PC-9 (cell line): Measurements from ENCODE around the gene ATP10D. TPM values are rescaled to one million over a fixed set of nuclear protein-coding genes. Genes with fewer than 3 reads are reported as not detected.

Experiments
- BruUV-seq: library from RNA; stranded (reverse); fragments of 400-500 nt; replicated peaks from 2 replicates; lab custom pipeline; 2021; lab: Mats Ljungman, UMichigan
- CTCF ChIA-PET: fragments of 300-600 bp; sonication (Branson Sonifier 250); formaldehyde crosslinking; loops from one replicate; lab custom pipeline; 2022; ENCODE audit warnings: antibody characterized with exemption; lab: Charles Lee
- POLR2A ChIA-PET: fragments of 300-600 bp; sonication (Branson Sonifier 250); formaldehyde crosslinking; loops from one replicate; lab custom pipeline; 2022; ENCODE audit warnings: antibody characterized with exemption; ENCODE audit not compliant: unreplicated experiment; lab: Charles Lee
- DNase-seq, 2 experiments: peaks; one replicate each; pipeline versions ENCODE4 v3.0.0 to v3.0.0-alpha.2; 2015 to 2022; ENCODE audit warnings: mixed read lengths in 1 of 2
- H2AFZ ChIP-seq: fragments of 200-600 bp; sonication (generic); 2 replicates; pipeline ENCODE4 v1.8.1; 2017; ENCODE audit warnings: antibody characterized with exemption
- H3F3A ChIP-seq: fragments of 200-600 bp; sonication (generic); 2 replicates; pipeline ENCODE4 v1.8.1; 2017; ENCODE audit warnings: antibody characterized with exemption, mild to moderate bottlenecking, low read depth; ENCODE audit not compliant: insufficient read depth
- H3K27ac ChIP-seq: fragments of 200-600 bp; sonication (generic); 2 replicates; pipeline ENCODE4 v1.6.1; 2016; ENCODE audit warnings: mixed run types
- H3K27me3 ChIP-seq: fragments of 200-600 bp; sonication (generic); 2 replicates; pipeline ENCODE4 v1.6.1; 2016; ENCODE audit warnings: low read depth, mixed run types; ENCODE audit not compliant: insufficient read depth
- H3K36me3 ChIP-seq: fragments of 200-600 bp; sonication (generic); 2 replicates; pipeline ENCODE4 v1.6.1; 2016; ENCODE audit warnings: low read depth, mixed run types
- H3K4me1 ChIP-seq: fragments of 200-600 bp; sonication (generic); replicated peaks from 2 replicates; pipeline ENCODE4 v1.6.1; 2016; ENCODE audit warnings: mixed run types; ENCODE audit not compliant: insufficient read depth
- H3K4me2 ChIP-seq: fragments of 200-600 bp; sonication (generic); 2 replicates; pipeline ENCODE4 v1.6.1; 2017; ENCODE audit warnings: mixed run types
- H3K4me3 ChIP-seq: fragments of 200-600 bp; sonication (generic); 2 replicates; pipeline ENCODE4 v1.6.1; 2016; ENCODE audit warnings: mixed run types
- H3K79me2 ChIP-seq: fragments of 200-600 bp; sonication (generic); 2 replicates; pipeline ENCODE4 v1.6.1; 2017; ENCODE audit warnings: low read depth, mixed run types
- H3K9me2 ChIP-seq: fragments of 200-600 bp; sonication (generic); 2 replicates; pipeline ENCODE4 v1.8.1; 2017; ENCODE audit warnings: mild to moderate bottlenecking; ENCODE audit not compliant: insufficient read depth
- H3K9me3 ChIP-seq: fragments of 200-600 bp; sonication (generic); 2 replicates; pipeline ENCODE4 v1.8.1; 2016; ENCODE audit warnings: low read depth; ENCODE audit not compliant: insufficient read depth
- H4K20me1 ChIP-seq: fragments of 200-600 bp; sonication (generic); 2 replicates; pipeline ENCODE4 v1.8.1; 2017; ENCODE audit not compliant: insufficient read depth
- CTCF ChIP-seq: fragments of 200-600 bp; sonication (generic); conservative IDR thresholded peaks from 2 replicates; pipeline ENCODE4 v1.6.1; 2017; ENCODE audit warnings: mixed run types, antibody characterized with exemption, mild to moderate bottlenecking, moderate library complexity
- EZH2 ChIP-seq: fragments of 200-600 bp; sonication (generic); IDR thresholded peaks from 2 replicates; pipeline ENCODE4 v1.8.0; 2017; ENCODE audit warnings: antibody characterized with exemption, low read depth
- intact Hi-C: fragments of 100-400 bp; cut with micrococcal nuclease; formaldehyde crosslinking; loops from one replicate; pipeline ENCODE4 v1.10.0; 2022; ENCODE audit not compliant: unreplicated experiment
- total RNA-seq: library from RNA; stranded (reverse); gene quantifications from 2 replicates; pipeline ENCODE4 v1.2.3, GENCODE V29; 2021

Gene ATP10D
- total RNA-seq, 1 experiment from 2014 or later: 35.2 TPM

GRCh38 chr4:47598320-47598719, 113.2 kb downstream of the ATP10D start:
- no peaks in the 10 kb centered on the region for H3K9me2 ChIP-seq
- H3K4me3 ChIP-seq: no peak overlapping the region
- no peaks in the 10 kb centered on the region for H4K20me1 ChIP-seq
- ChIA-PET CTCF (no interaction called here), POLR2A (no interaction called here)
- no peak overlapping the region for H3K4me2 ChIP-seq
- no peaks in the 10 kb centered on the region for H3K27me3 ChIP-seq
- H3K27ac ChIP-seq: no peak overlapping the region
- BruUV-seq: no TSS peak
- intact Hi-C loops: no loop called here
- no peaks in the 10 kb centered on the region for H3K9me3 ChIP-seq
- no peaks in the 10 kb centered on the region for H3F3A ChIP-seq
- H2AFZ ChIP-seq: no peak overlapping the region
- H3K36me3 ChIP-seq: no peaks in the 10 kb centered on the region
- TF ChIP-seq EZH2 (no peak), CTCF (no peak)
- no peaks in the 10 kb centered on the region for H3K79me2 ChIP-seq
- no peak for DNase-seq
- H3K4me1 ChIP-seq: no peaks in the 10 kb centered on the region

- Histone ChIP-seq H3K9me2 (no peaks in the 10 kb centered on the region), H2AFZ (no peak overlapping the region), H3K27ac (no peak overlapping the region), H3K36me3 (no peaks in the 10 kb centered on the region), H4K20me1 (no peaks in the 10 kb centered on the region), H3K27me3 (no peaks in the 10 kb centered on the region), H3K4me1 (no peaks in the 10 kb centered on the region), H3K79me2 (no peaks in the 10 kb centered on the region), H3K4me3 (no peak overlapping the region), H3K4me2 (no peak overlapping the region), H3K9me3 (no peaks in the 10 kb centered on the region), H3F3A (no peaks in the 10 kb centered on the region)
- DNase-seq: no peak
- TF ChIP-seq EZH2: no peak
- no peak for TF ChIP-seq CTCF
- intact Hi-C loops: no loop called here
- ChIA-PET POLR2A (no interaction called here), CTCF (no interaction called here)
- BruUV-seq: no TSS peak
These were observed 113.8 kb downstream of the ATP10D start for GRCh38 chr4:47598896-47599295.

- Histone ChIP-seq H3K9me3 (no peaks in the 10 kb centered on the region), H3K9me2 (no peaks in the 10 kb centered on the region), H4K20me1 (no peaks in the 10 kb centered on the region), H3F3A (no peaks in the 10 kb centered on the region), H3K27me3 (no peaks in the 10 kb centered on the region), H3K27ac (no peak overlapping the region), H3K4me1 (no peaks in the 10 kb centered on the region), H3K4me3 (no peak overlapping the region), H3K79me2 (no peaks in the 10 kb centered on the region), H2AFZ (no peak overlapping the region), H3K36me3 (no peaks in the 10 kb centered on the region), H3K4me2 (no peak overlapping the region)
- BruUV-seq: no TSS peak
- CTCF ChIA-PET: interaction anchor here (0.6 kb wide), 1 partner anchor 355 kb away, joined by 3 read pairs; no protein-coding TSS in a partner anchor
- POLR2A ChIA-PET: no interaction called here
- intact Hi-C loops: no loop called here
- TF ChIP-seq CTCF (no peak), EZH2 (no peak)
- DNase-seq: no peak
These were observed 121.4 kb downstream of the ATP10D start for GRCh38 chr4:47606482-47606881.
